IMR-90 (cell line): ENCODE results near the gene CRYGA. TPM values are rescaled to one million over a fixed set of nuclear protein-coding genes. Genes with fewer than 3 reads are reported as not detected.
"Not testable (repeated sequence)": the region's sequence is repeated elsewhere in the genome, so short reads cannot be mapped to it uniquely, and the experiment has no call there.

Source experiments
- ATAC-seq: fragments of 200-7000 bp; cut with Tn5 transposase; 2 replicates; pipeline ENCODE4 v1.9.1; 2020; ENCODE audit warnings: low read depth, mild to moderate bottlenecking, moderate library complexity
- BruUV-seq: library from RNA; stranded (reverse); fragments of 400-500 nt; replicated peaks from 2 replicates; lab custom pipeline; 2021; lab: Mats Ljungman, UMichigan
- CTCF ChIA-PET: fragments of 300-600 bp; formaldehyde crosslinking; extraction: SDS; loops from one replicate; lab custom pipeline; 2021; ENCODE audit warnings: antibody characterized with exemption; lab: Yijun Ruan, JAX
- POLR2A ChIA-PET: fragments of 300-600 bp; sonication (Branson Sonifier 250); formaldehyde crosslinking; loops from one replicate; lab custom pipeline; 2022; ENCODE audit warnings: antibody characterized with exemption; ENCODE audit not compliant: unreplicated experiment; lab: Charles Lee
- DNase-seq: peaks from one replicate; pipeline ENCODE4 v3.0.0; 2013
- H2AFZ ChIP-seq: replicated peaks from 2 replicates; pipeline ENCODE3; 2013; ENCODE audit warnings: low read length, mild to moderate bottlenecking; ENCODE audit not compliant: poor library complexity
- H2AK5ac ChIP-seq: 2 replicates; pipeline ENCODE4 v1.6.1; 2013; ENCODE audit warnings: low read depth, low read length, inconsistent platforms
- H2AK9ac ChIP-seq: replicated peaks from 2 replicates; pipeline ENCODE3; 2013; ENCODE audit warnings: mild to moderate bottlenecking, low read depth, low read length, moderate library complexity; ENCODE audit not compliant: poor library complexity
- H2BK120ac ChIP-seq: 2 replicates; pipeline ENCODE4 v1.6.1; 2013; ENCODE audit warnings: low read depth, low read length, inconsistent platforms
- H2BK15ac ChIP-seq: 3 replicates; pipeline ENCODE4 v1.6.1; 2013; ENCODE audit warnings: low read depth, low read length, inconsistent platforms
- H2BK20ac ChIP-seq: 2 replicates; pipeline ENCODE4 v1.6.1; 2013; ENCODE audit warnings: low read depth, mild to moderate bottlenecking, inconsistent platforms, low read length, moderate library complexity
- H2BK5ac ChIP-seq: 2 replicates; pipeline ENCODE4 v1.6.1; 2013; ENCODE audit warnings: mild to moderate bottlenecking, low read depth, low read length, inconsistent platforms; ENCODE audit not compliant: poor library complexity, severe bottlenecking
- H3K14ac ChIP-seq: replicated peaks from 2 replicates; pipeline ENCODE4 v1.6.1; 2013; ENCODE audit warnings: low read depth, low read length, inconsistent platforms
- H3K18ac ChIP-seq: 2 replicates; pipeline ENCODE4 v1.6.1; 2013; ENCODE audit warnings: low read depth, low read length, control low read depth
- H3K23ac ChIP-seq: 2 replicates; pipeline ENCODE4 v1.6.1; 2013; ENCODE audit warnings: low read depth, low read length, inconsistent platforms
- H3K27ac ChIP-seq: 2 replicates; pipeline ENCODE4 v1.5.1; 2013; ENCODE audit warnings: mild to moderate bottlenecking, control low read depth, low read length; ENCODE audit not compliant: insufficient read depth
- H3K27me3 ChIP-seq: 2 replicates; pipeline ENCODE4 v1.6.1; 2013; ENCODE audit warnings: low read length; ENCODE audit not compliant: control insufficient read depth, insufficient read depth
- H3K36me3 ChIP-seq: 2 replicates; pipeline ENCODE4 v1.6.1; 2013; ENCODE audit warnings: low read length, mixed read lengths; ENCODE audit not compliant: control insufficient read depth, insufficient read depth
- H3K4ac ChIP-seq: 2 replicates; pipeline ENCODE4 v1.6.1; 2013; ENCODE audit warnings: low read depth, low read length, inconsistent platforms
- H3K4me1 ChIP-seq: 2 replicates; pipeline ENCODE4 v1.6.1; 2013; ENCODE audit warnings: low read length, mixed read lengths; ENCODE audit not compliant: control insufficient read depth, insufficient read depth
- H3K4me2 ChIP-seq: 2 replicates; pipeline ENCODE4 v1.6.1; 2013; ENCODE audit warnings: low read depth, mild to moderate bottlenecking, control low read depth, low read length, moderate library complexity
- H3K4me3 ChIP-seq: 2 replicates; pipeline ENCODE4 v1.5.1; 2013; ENCODE audit warnings: low read depth, mild to moderate bottlenecking, control low read depth, low read length, moderate library complexity; ENCODE audit not compliant: insufficient read depth
- H3K56ac ChIP-seq: 2 replicates; pipeline ENCODE4 v1.6.1; 2013; ENCODE audit warnings: low read length, inconsistent platforms; ENCODE audit not compliant: insufficient read depth; ENCODE audit errors: extremely low read depth
- H3K79me1 ChIP-seq, 2 experiments: 2 replicates each; pipeline ENCODE4 v1.6.1; 2013; ENCODE audit warnings: low read length in 2 of 2, inconsistent platforms in 1 of 2, low read depth in 1 of 2
- H3K9ac ChIP-seq: 2 replicates; pipeline ENCODE4 v1.6.1; 2013; ENCODE audit warnings: low read depth, low read length, control low read depth
- H3K9me1 ChIP-seq: 2 replicates; pipeline ENCODE4 v1.6.1; 2013; ENCODE audit warnings: low read length, inconsistent platforms; ENCODE audit not compliant: insufficient read depth
- H3K9me3 ChIP-seq: 2 replicates; pipeline ENCODE4 v1.6.1; 2013; ENCODE audit warnings: low read length; ENCODE audit not compliant: control insufficient read depth, insufficient read depth
- H4K20me1 ChIP-seq: 2 replicates; pipeline ENCODE4 v1.6.1; 2013; ENCODE audit warnings: low read length, inconsistent platforms; ENCODE audit not compliant: insufficient read depth
- H4K5ac ChIP-seq: 2 replicates; pipeline ENCODE4 v1.6.1; 2013; ENCODE audit warnings: mild to moderate bottlenecking, low read depth, low read length, control low read depth
- H4K8ac ChIP-seq, 2 experiments: 2 replicates each; pipeline ENCODE4 v1.6.1; 2013; ENCODE audit warnings: low read depth in 2 of 2, low read length in 2 of 2, control low read depth in 1 of 2, inconsistent platforms in 1 of 2
- H4K91ac ChIP-seq: 2 replicates; pipeline ENCODE4 v1.6.1; 2013; ENCODE audit warnings: low read depth, low read length, inconsistent platforms; ENCODE audit not compliant: insufficient read depth
- WGBS, 2 experiments: methylation state at CpG; one replicate each; pipeline versions ENCODE4 v1.1.5 to v1.1.7; 2013; ENCODE audit warnings: missing lambda C conversion rate in 2 of 2; ENCODE audit not compliant: insufficient read length in 1 of 2; ENCODE audit errors: extremely low coverage in 2 of 2; 5-methylcytosine and 5-hydroxymethylcytosine counted together
- dilution Hi-C: fragments of 300-500 bp; cut with HindIII; formaldehyde crosslinking; loops from one replicate; pipeline ENCODE4 v1.14.3; 2018; ENCODE audit warnings: low sequenced_read_pairs; ENCODE audit not compliant: unreplicated experiment
- in situ Hi-C: fragments of 300-500 bp; cut with MboI; formaldehyde crosslinking; loops from 3 replicates; pipeline ENCODE4 v1.14.3; 2019; ENCODE audit warnings: low sequenced_read_pairs, inconsistent platforms, mixed read lengths
- intact Hi-C: fragments of 100-400 bp; cut with micrococcal nuclease; formaldehyde crosslinking; loops from 2 replicates; pipeline ENCODE4 v1.10.0; 2022
- polyA plus RNA-seq, 3 experiments: library from polyadenylated mRNA; depleted of rRNA; stranded (reverse); fragments of >200 nt; gene quantifications; 2 replicates each; pipeline ENCODE4 v1.2.3, GENCODE V29; 2012; ENCODE audit warnings: low replicate concordance in 1 of 3
- total RNA-seq: library from RNA; depleted of rRNA; stranded (reverse); fragments of >200 nt; gene quantifications from 2 replicates; pipeline ENCODE4 v1.2.3, GENCODE V29; 2012

Gene CRYGA
- total and polyA plus RNA-seq, 2 of the 4 experiments (the other 2 are of a cell fraction), result not detected

GRCh38 chr2:208138334-208138733 is 25.1 kb downstream of the CRYGA start:
- H3K27ac ChIP-seq, CTCF ChIA-PET, H2BK20ac ChIP-seq, ATAC-seq, H4K8ac ChIP-seq, H2AFZ ChIP-seq, DNase-seq, H2AK9ac ChIP-seq, H3K4me1 ChIP-seq, H3K18ac ChIP-seq, in situ Hi-C loops, H3K36me3 ChIP-seq, H3K56ac ChIP-seq, H3K9me1 ChIP-seq, H2BK5ac ChIP-seq, H2BK15ac ChIP-seq, BruUV-seq, H3K9me3 ChIP-seq, H3K4ac ChIP-seq, H3K9ac ChIP-seq, H3K27me3 ChIP-seq, H3K14ac ChIP-seq, H4K91ac ChIP-seq, H4K20me1 ChIP-seq, H3K4me2 ChIP-seq, H3K4me3 ChIP-seq, H3K23ac ChIP-seq, intact Hi-C loops, H3K79me1 ChIP-seq, POLR2A ChIA-PET, H2BK120ac ChIP-seq, dilution Hi-C loops, H2AK5ac ChIP-seq, H4K5ac ChIP-seq: not testable (repeated sequence)
- no CpG with 5 or more reads among the region's 7 CpGs for WGBS, 2 experiments
